Measurements from ENCODE around the gene MTA2. TPM values are rescaled to one million over a fixed set of nuclear protein-coding genes. Genes with fewer than 3 reads are reported as not detected.
"Not testable (repeated sequence)": the region's sequence is repeated elsewhere in the genome, so short reads cannot be mapped to it uniquely, and the experiment has no call there.

Gene MTA2
- total RNA-seq, 1 donor from 2014 or later, result 63.7 TPM

- H3K36me3 ChIP-seq (ENCODE audit: control insufficient read depth in 3 of 3, insufficient read depth in 3 of 3, low read length in 3 of 3), result peaks cover 24 to 37% (median 25%) of the 10 kb centered on the region in 3 donors
- no peak overlapping the region for H3K27ac ChIP-seq (ENCODE audit: low read depth, low read length)
- H3K27me3 ChIP-seq (ENCODE audit: control insufficient read depth in 3 of 3, insufficient read depth in 3 of 3, low read length in 3 of 3), result no peaks in the 10 kb centered on the region
- no peak overlapping the region for H3K4me3 ChIP-seq (ENCODE audit: low read length in 3 of 3)
- H3K9ac ChIP-seq (ENCODE audit: low read depth in 1 of 3, low read length in 3 of 3), result no peak overlapping the region
- no peaks in the 10 kb centered on the region for H3K9me3 ChIP-seq (ENCODE audit: control insufficient read depth in 3 of 3, low read length in 3 of 3)
- peaks cover 23 to 32% (median 24%) of the 10 kb centered on the region in 3 donors for H3K4me1 ChIP-seq (ENCODE audit: control insufficient read depth in 3 of 3, insufficient read depth in 3 of 3, low read length in 3 of 3)
These were observed 42.6 kb upstream of the MTA2 start for GRCh38 chr11:62644220-62644619.

DNA sequence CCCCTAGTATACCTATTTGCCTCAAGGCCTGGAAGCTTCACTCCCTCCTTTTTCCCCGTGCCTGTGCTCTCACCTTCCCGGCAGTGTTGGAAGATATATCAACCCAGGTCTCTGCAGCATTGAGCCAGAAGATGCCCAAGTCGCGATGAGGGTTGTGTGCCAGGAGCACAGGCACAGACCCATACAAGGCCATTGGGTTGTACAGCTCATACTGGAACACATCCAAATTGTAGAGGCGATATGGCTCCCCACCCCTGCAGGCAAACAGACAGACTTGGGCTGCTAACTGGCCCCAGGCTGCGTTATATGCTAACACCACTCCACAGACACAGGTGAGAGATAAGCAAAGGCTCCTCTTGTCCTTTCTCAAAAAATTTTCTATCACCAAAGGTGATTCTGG lies 30.8 kb upstream of the MTA2 start:
- H3K4me1 ChIP-seq (ENCODE audit: control insufficient read depth in 3 of 3, insufficient read depth in 3 of 3, low read length in 3 of 3), result no peaks in the 10 kb centered on the region
- H3K36me3 ChIP-seq (ENCODE audit: control insufficient read depth in 3 of 3, insufficient read depth in 3 of 3, low read length in 3 of 3), result peaks cover 75 to 77% (median 76%) of the 10 kb centered on the region in 3 donors
- no peak overlapping the region for H3K9ac ChIP-seq (ENCODE audit: low read depth in 1 of 3, low read length in 3 of 3)
- no peaks in the 10 kb centered on the region for H3K27me3 ChIP-seq (ENCODE audit: control insufficient read depth in 3 of 3, insufficient read depth in 3 of 3, low read length in 3 of 3)
- H3K4me3 ChIP-seq (ENCODE audit: low read length in 3 of 3), result no peak overlapping the region
- no peaks in the 10 kb centered on the region for H3K9me3 ChIP-seq (ENCODE audit: control insufficient read depth in 3 of 3, low read length in 3 of 3)
- H3K27ac ChIP-seq (ENCODE audit: low read depth, low read length), result no peak overlapping the region

DNA sequence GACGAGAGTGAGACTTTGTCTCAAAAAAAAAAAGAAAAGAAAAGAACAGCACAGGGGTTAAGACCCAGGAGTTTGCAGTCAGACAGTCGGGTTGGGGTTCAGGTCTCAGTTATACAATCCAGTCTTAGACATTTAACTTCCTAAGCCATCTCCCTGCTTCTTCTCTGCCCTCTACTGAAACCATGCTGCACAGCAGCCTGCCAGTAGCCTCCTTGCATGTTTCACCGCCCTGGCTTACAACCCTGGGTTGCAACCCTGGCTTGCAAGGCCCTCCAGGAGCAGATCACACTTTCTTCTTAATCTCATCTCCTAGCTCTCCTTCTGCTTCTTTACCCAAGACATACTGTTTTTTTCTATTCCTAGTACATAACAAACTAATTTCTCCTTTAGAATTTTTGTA lies 26.0 kb upstream of the MTA2 start:
- H3K27me3 ChIP-seq (ENCODE audit: control insufficient read depth in 3 of 3, insufficient read depth in 3 of 3, low read length in 3 of 3), result no peaks in the 10 kb centered on the region
- no peak overlapping the region for H3K9ac ChIP-seq (ENCODE audit: low read depth in 1 of 3, low read length in 3 of 3)
- no peaks in the 10 kb centered on the region for H3K9me3 ChIP-seq (ENCODE audit: control insufficient read depth in 3 of 3, low read length in 3 of 3)
- no peaks in the 10 kb centered on the region for H3K4me1 ChIP-seq (ENCODE audit: control insufficient read depth in 3 of 3, insufficient read depth in 3 of 3, low read length in 3 of 3)
- no peak overlapping the region for H3K4me3 ChIP-seq (ENCODE audit: low read length in 3 of 3)
- no peak overlapping the region for H3K27ac ChIP-seq (ENCODE audit: low read depth, low read length)
- H3K36me3 ChIP-seq (ENCODE audit: control insufficient read depth in 3 of 3, insufficient read depth in 3 of 3, low read length in 3 of 3), result peaks cover 66 to 72% (median 70%) of the 10 kb centered on the region in 3 donors

DNA sequence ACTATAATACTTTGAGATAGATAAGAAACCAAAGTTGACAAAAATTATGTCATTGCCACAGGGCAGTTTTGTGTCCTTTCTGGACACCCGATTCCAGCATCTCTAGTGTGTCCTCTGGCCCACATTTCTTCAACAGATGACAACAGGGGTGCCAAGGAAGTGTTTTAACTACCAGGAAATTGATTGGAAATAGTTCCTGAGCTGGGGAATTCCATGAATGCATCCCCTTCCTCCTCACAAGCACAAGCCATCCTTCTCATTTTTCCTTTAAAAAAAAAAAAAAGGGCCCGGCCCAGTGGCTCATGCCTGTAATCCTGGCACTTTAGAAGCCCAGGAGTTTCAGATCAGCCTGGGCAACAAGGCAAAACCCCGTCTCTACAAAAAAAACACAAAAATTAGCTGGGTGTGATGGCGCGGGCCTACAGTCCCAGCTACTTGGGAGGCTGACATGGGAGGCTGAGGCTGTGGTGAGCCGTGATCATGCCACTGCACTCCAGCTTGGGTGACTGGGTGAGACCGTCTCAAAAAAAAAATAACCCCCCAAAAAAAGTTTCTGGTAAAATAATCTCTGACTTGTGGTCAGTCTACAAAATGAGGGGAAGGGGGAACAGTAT lies 20.9 kb upstream of the MTA2 start:
- peaks cover 12 to 16% (median 15%) of the 10 kb centered on the region in 3 donors for H3K4me1 ChIP-seq (ENCODE audit: control insufficient read depth in 3 of 3, insufficient read depth in 3 of 3, low read length in 3 of 3)
- H3K9ac ChIP-seq (ENCODE audit: low read depth in 1 of 3, low read length in 3 of 3), result peak overlapping the region; percentile 63 to 87 (median 66)
- peak overlapping the region; percentile 89 for H3K27ac ChIP-seq (ENCODE audit: low read depth, low read length)
- H3K36me3 ChIP-seq (ENCODE audit: control insufficient read depth in 3 of 3, insufficient read depth in 3 of 3, low read length in 3 of 3), result peaks cover 23 to 30% (median 26%) of the 10 kb centered on the region in 3 donors
- peak overlapping the region; percentile 71 to 91 (median 83) for H3K4me3 ChIP-seq (ENCODE audit: low read length in 3 of 3)
- H3K27me3 ChIP-seq (ENCODE audit: control insufficient read depth in 3 of 3, insufficient read depth in 3 of 3, low read length in 3 of 3), result no peaks in the 10 kb centered on the region
- H3K9me3 ChIP-seq (ENCODE audit: control insufficient read depth in 3 of 3, low read length in 3 of 3), result no peaks in the 10 kb centered on the region

DNA sequence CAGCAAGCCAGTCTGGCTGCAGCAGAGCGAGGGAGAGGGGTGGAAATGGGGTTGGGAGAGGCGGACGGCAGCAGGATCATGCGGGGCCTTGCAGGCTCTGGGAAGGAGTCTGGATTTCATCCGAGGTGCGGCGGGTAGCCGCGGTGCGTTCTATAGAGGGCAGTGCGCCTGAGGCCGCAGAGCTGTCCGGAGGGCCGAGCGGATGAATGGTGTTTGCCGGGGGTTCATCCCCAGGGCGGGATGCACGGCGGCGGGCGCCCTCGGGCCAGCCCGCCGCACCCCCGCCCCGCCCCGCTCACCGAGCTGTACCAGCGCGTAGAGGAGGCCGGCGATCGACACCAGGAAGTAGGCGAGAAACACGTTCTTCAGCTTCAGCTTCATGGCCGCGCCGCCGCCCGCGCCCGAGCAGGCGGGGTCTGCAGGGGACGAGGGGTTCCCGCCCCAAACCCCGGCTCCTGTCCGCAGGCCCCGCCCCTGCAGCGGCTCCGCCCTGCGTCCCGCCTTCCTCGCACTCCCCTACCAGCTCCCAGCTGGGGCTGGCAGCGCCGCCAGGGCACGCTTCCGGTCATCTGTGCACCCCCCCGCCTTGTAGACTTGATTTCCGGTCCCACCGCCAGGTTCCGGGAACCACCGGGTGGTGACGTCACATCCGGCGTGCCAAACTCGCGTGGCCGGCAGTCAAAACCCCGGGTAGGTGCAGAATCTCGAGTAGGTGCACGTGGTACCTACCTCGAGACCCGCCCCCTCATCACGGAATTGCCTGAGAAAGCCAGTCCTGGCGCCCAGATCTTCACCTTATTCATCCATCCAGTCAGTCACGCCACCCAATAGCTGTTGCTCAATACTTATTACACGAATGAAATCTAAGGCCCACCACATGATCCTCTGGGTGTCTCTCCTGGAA lies 20.2 kb upstream of the MTA2 start, which contains the start of gene B3GAT3:
Gene B3GAT3 (minus strand): TSS at position 420 of the 904 bp plus-strand sequence. CDS start 39 bp downstream, at position 381.
- Histone ChIP-seq H3K4me3 (ENCODE audit: low read length in 3 of 3) (peak within 1 kb of the TSS; percentile 71 to 91 (median 91)), H3K9ac (ENCODE audit: low read depth in 1 of 3, low read length in 3 of 3) (peak within 1 kb of the TSS; percentile 66 to 87 (median 80)), H3K9me3 (ENCODE audit: control insufficient read depth in 3 of 3, low read length in 3 of 3) (no peaks in the 10 kb centered on the region), H3K27me3 (ENCODE audit: control insufficient read depth in 3 of 3, insufficient read depth in 3 of 3, low read length in 3 of 3) (no peaks in the 10 kb centered on the region), H3K4me1 (ENCODE audit: control insufficient read depth in 3 of 3, insufficient read depth in 3 of 3, low read length in 3 of 3) (peaks cover 12 to 16% (median 15%) of the 10 kb centered on the region in 3 donors), H3K36me3 (ENCODE audit: control insufficient read depth in 3 of 3, insufficient read depth in 3 of 3, low read length in 3 of 3) (peaks cover 22 to 28% (median 25%) of the 10 kb centered on the region in 3 donors), H3K27ac (ENCODE audit: low read depth, low read length) (peak within 1 kb of the TSS; percentile 89)

DNA sequence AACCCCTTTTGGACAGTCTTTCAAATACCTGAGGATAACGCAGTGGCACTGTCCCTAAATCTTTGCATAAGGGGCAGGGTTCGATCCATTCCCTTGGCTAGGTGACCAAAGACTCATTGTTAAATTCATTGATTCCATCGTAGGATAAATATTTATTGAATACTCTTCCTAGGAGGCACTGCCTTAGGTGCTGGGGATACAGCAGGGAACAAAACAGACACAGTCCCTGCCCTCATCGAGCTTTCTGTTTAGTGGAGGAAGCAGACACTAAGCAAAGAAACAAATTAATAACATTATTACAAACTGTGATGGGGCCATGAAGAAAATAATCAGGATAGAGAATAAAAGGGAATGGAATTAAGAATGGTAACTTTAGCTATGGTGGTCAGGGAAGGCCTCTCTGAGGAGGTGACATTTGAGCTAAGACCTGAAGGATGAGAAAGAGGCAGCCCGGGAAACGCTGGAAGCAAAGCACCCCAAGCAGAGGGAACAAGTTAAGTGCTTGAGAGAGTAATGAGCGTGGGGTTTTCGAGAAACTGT lies 19.4 kb upstream of the MTA2 start:
- Histone ChIP-seq H3K36me3 (ENCODE audit: control insufficient read depth in 3 of 3, insufficient read depth in 3 of 3, low read length in 3 of 3) (peaks cover 16 to 28% (median 24%) of the 10 kb centered on the region in 3 donors), H3K9ac (ENCODE audit: low read depth in 1 of 3, low read length in 3 of 3) (peak overlapping the region; percentile 66 to 87 (median 80)), H3K9me3 (ENCODE audit: control insufficient read depth in 3 of 3, low read length in 3 of 3) (no peaks in the 10 kb centered on the region), H3K27ac (ENCODE audit: low read depth, low read length) (peak overlapping the region; percentile 89), H3K27me3 (ENCODE audit: control insufficient read depth in 3 of 3, insufficient read depth in 3 of 3, low read length in 3 of 3) (no peaks in the 10 kb centered on the region), H3K4me1 (ENCODE audit: control insufficient read depth in 3 of 3, insufficient read depth in 3 of 3, low read length in 3 of 3) (peaks cover 12 to 16% (median 15%) of the 10 kb centered on the region in 3 donors), H3K4me3 (ENCODE audit: low read length in 3 of 3) (peak overlapping the region; percentile 71 to 91 (median 91))

DNA sequence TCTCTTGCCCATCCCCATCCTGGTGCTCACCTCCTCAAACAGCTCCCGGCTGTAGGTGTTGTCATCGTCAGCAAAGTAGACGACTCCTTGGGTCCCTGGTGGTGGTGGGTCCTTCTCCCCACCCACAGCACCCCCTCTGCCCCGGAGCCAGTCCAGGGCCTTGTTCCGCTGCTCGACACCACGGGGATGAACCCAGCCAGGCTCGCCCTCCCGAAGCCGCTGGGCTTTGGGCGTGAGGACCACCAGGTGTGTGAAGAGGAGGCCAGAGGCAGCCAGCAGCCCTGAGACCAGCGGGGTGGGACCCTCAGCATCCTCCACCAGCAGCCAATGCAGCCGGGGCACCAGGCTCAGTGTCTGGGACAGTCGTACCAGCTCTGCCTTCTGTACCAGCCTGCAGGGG lies 15.3 kb upstream of the MTA2 start:
- Histone ChIP-seq H3K36me3 (ENCODE audit: control insufficient read depth in 3 of 3, insufficient read depth in 3 of 3, low read length in 3 of 3) (peaks cover 10 to 21% (median 15%) of the 10 kb centered on the region in 3 donors), H3K4me1 (ENCODE audit: control insufficient read depth in 3 of 3, insufficient read depth in 3 of 3, low read length in 3 of 3) (peaks cover 13 to 27% (median 17%) of the 10 kb centered on the region in 3 donors)
- H3K9ac ChIP-seq (ENCODE audit: low read depth in 1 of 3, low read length in 3 of 3); H3K9me3 ChIP-seq (ENCODE audit: control insufficient read depth in 3 of 3, low read length in 3 of 3); H3K4me3 ChIP-seq (ENCODE audit: low read length in 3 of 3); H3K27ac ChIP-seq (ENCODE audit: low read depth, low read length); H3K27me3 ChIP-seq (ENCODE audit: control insufficient read depth in 3 of 3, insufficient read depth in 3 of 3, low read length in 3 of 3): not testable (repeated sequence)

GRCh38 chr11:62615521-62615920 lies 13.9 kb upstream of the MTA2 start:
- no peaks in the 10 kb centered on the region for H3K9me3 ChIP-seq (ENCODE audit: control insufficient read depth in 3 of 3, low read length in 3 of 3)
- no peaks in the 10 kb centered on the region for H3K27me3 ChIP-seq (ENCODE audit: control insufficient read depth in 3 of 3, insufficient read depth in 3 of 3, low read length in 3 of 3)
- no peak overlapping the region for H3K4me3 ChIP-seq (ENCODE audit: low read length in 3 of 3)
- H3K27ac ChIP-seq (ENCODE audit: low read depth, low read length), result no peak overlapping the region
- H3K9ac ChIP-seq (ENCODE audit: low read depth in 1 of 3, low read length in 3 of 3), result no peak overlapping the region
- H3K4me1 ChIP-seq (ENCODE audit: control insufficient read depth in 3 of 3, insufficient read depth in 3 of 3, low read length in 3 of 3), result peaks cover 15 to 28% (median 19%) of the 10 kb centered on the region in 3 donors
- H3K36me3 ChIP-seq (ENCODE audit: control insufficient read depth in 3 of 3, insufficient read depth in 3 of 3, low read length in 3 of 3), result peaks cover 10 to 23% (median 15%) of the 10 kb centered on the region in 3 donors

DNA sequence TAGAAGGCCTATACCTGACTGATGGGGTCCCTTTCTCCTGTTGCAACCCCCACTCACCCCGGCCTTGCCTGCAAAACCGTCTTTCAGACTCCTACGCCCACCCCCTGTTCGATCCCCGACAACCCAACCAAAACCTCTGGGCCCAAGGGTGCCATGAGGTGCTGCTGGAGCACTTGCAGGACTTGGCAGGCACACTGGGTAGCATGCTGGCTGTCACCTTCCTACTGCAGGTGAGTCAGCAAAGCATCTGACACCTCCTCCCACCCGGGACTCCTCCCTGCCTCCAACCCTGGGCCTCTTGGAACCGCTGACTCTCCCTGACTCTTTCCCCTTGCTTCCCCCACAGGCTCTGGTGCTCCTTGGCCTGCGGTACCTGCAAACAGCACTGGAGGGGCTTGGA lies 12.6 kb upstream of the MTA2 start:
- no peak overlapping the region for H3K9ac ChIP-seq (ENCODE audit: low read depth in 1 of 3, low read length in 3 of 3)

More for the DNA sequence above, 12.6 kb upstream of the MTA2 start:
- peaks cover 12 to 30% (median 15%) of the 10 kb centered on the region in 3 donors for H3K36me3 ChIP-seq (ENCODE audit: control insufficient read depth in 3 of 3, insufficient read depth in 3 of 3, low read length in 3 of 3)
- H3K27me3 ChIP-seq (ENCODE audit: control insufficient read depth in 3 of 3, insufficient read depth in 3 of 3, low read length in 3 of 3), result no peaks in the 10 kb centered on the region
- no peaks in the 10 kb centered on the region for H3K9me3 ChIP-seq (ENCODE audit: control insufficient read depth in 3 of 3, low read length in 3 of 3)
- no peak overlapping the region for H3K4me3 ChIP-seq (ENCODE audit: low read length in 3 of 3)
- peaks cover 15 to 27% (median 21%) of the 10 kb centered on the region in 3 donors for H3K4me1 ChIP-seq (ENCODE audit: control insufficient read depth in 3 of 3, insufficient read depth in 3 of 3, low read length in 3 of 3)
- H3K27ac ChIP-seq (ENCODE audit: low read depth, low read length), result no peak overlapping the region

Data from skeletal muscle tissue (tissue), 4 donors.